CD4-positive, alpha-beta T cell treated with Interleukin-1 beta for 1 hour (primary cell): ENCODE measurements around the gene GUCY2C.

Experiments
- DNase-seq, 2 donors: peaks; one replicate each; pipeline ENCODE4 v3.0.0-alpha.2; 2020 to 2022

The GUCY2C gene

DNA sequence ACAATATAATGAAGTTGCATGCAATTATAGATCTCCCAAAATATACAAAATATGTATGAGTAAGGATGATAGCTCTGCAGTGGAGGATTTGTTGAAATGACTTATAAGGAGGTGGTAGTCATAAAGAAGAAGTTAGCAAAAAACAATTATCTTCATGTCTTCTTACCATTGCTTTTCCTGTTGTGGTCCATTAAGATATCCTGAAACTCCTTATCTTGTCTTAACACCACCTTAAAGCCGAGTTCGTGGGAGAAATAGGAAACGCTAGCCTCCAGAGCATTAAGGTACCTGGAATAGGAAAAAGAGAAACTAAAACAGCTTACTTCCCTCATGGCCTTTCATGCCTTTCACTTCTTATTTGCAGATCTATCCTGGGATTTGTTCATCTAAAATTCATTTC, 15.2 kb downstream of the GUCY2C start:
- no peak for DNase-seq

DNA sequence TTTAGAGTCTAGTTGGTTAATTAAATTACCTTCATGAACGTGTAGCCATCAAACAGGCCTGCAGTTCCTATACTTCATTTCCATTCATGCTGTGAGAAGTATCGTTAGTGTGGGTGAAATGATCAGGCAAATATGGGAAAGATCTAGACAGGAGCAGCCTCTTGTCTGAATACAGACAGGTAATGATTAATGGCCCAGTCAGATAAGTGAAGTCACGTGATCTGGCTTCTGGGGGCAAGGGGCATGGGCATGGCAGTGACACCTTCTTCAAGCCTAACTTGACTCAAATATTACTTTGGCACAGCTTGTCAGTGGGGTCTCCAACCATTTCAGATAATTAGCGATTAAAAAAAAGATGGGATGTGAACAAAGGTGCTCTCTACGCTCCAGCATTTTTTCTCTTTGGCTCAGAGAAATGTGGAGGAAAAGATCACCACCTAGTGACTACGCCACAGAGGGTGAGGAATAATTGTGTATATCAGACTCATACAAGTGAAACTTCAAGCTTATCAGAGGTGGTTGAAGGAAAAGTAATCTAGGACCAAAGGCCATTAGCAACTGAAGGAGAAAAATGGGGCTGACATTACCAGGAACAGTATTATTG, 17.8 kb downstream of the GUCY2C start:
- no peak for DNase-seq

DNA sequence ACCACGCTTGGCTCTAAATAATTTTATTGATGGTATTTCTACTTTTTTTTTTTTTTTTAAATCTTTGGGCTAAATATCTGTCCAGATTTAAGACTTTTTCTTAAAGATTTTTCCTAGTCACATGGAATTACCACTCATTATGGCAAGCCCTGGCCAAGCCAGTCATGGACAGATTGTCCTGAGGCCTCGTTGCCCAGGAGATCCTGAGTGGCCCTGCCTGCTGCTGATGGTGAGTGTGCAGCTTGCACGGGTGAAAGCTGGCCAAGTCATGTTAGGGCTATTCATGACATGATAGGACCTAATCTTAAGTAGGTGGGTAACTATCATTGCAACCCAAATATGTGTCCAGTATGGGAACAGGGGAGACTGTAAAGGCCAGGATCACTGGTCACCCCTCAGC, 27.8 kb downstream of the GUCY2C start:
- no peak for DNase-seq

DNA sequence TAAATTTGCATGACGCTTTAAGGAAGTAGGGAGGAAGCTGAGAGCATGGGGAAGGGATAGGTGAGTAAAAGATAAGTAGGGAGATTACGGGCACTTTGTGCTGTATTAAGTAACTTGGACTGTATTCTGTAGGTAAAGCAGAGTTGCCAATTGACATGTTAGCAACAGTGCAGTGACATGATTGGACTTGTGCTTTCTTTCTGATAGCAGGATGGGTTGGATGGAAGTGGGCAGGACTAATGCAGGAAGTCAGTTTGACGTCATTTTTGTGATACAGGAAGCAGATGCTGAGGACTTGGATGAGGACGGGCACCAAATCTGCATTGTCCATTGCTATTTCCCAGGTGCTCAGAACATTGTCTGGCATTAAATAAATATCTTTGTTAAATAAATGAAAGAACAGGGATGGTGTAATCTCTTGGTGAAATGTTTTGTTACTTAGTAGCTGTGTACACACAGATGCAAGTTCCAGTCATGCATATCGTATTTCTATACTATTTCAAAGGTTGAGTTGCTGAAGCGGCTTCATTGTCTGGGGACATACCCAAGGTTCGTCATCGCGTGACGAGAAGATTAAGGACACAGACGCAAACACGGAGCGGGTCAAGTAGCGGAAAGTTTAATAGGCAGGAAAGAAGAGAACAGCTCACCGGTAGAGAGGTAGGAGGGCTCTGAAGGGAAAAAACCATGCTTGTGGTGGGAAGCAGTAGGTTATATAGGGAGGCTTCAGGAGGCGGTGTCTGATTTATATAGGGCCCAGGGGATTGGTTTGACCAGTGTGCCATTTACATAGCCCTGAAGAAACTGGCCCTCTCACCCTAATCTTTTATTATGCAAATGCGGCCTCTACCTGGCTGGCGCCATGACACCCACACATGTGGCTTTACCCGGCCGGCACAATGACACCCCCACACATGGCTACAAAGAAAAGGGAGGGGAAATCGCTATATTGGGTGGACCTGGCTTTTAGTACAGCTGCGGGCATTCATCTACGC, 30.7 kb downstream of the GUCY2C start:
- DNase-seq: no peak

DNA sequence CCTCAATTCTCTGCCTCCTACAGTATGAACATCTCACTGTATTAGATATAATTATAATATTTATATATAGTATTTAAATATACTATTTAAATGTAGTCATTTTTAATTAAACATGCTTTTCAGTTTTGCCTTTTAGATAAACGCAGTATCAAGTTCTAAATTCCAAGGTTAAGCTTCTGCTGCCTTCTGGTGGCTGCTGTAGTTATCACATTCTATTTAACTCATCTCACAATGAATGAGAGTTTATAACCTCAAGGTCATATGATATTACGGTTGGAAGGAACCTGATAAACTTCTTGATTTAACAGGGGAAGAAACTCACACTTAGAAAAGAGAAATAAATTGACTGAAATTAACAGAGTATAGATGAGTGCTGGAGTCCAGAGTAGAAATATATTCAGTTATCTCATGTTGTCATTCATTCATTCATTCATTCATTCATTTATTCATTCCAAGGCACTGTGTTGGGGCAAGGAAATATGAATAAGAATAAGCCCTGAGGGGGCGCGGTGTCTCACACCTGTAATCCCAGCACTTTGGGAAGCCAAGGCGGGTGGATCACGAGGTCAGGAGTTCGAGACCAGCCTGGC, 31.9 kb downstream of the GUCY2C start:
- peak; percentile 7 to 64 for DNase-seq

DNA sequence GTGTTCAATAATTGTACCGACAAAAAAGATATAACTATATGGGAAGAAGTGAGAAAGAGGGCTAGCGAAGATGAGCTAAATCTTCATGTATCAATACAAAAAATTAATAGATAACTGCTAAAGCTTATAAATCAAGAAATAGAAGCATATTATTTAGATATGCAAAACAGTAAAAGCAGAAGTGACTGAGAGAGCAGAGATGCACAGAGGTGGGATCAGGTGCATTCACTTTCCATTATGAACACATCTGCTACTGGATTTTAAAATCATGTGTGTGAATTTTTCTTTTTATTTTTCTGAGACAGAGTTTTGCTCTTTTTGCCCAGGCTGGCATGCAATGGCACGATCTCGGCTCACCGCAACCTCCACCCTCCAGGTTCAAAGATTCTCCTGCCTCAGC, 33.4 kb downstream of the GUCY2C start:
- no peak for DNase-seq

DNA sequence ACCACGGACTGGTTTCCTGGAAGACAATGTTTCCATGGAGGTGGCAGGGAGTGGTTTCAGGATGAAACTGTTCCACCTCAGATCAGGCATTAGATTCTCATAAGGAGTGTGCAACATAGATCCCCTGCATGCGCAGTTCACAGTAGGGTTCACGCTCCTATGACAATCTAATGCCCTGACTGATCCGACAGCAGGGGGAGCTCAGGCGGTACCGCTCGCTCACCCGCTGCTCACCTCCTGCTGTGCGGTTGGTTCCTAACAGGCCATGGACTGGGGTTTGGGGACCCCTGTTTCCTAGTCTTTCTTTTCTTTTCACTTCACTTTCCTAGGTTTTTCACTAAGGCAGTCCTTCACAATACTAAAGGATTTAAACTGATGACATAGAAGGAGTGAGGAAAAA, 39.6 kb downstream of the GUCY2C start:
- DNase-seq: no peak

DNA sequence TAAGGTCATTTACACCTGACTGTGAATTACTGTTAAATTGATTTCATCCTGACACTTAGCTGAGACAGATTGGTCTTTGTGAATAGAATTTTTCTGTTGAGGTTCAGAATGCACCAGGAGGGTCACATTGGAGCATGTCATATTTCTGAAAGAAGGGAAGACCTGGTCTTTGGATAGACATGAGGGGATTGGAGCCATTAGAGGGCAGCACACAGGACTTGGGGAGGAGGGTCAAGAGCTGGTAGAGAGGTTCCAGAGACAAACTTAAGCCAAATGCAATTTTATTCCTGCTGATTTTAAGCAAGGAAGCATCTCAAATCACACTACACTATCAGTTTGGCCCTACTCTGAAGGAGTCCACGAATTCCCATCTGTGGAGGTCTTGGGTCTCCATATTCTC, 41.1 kb downstream of the GUCY2C start:
- no peak for DNase-seq

DNA sequence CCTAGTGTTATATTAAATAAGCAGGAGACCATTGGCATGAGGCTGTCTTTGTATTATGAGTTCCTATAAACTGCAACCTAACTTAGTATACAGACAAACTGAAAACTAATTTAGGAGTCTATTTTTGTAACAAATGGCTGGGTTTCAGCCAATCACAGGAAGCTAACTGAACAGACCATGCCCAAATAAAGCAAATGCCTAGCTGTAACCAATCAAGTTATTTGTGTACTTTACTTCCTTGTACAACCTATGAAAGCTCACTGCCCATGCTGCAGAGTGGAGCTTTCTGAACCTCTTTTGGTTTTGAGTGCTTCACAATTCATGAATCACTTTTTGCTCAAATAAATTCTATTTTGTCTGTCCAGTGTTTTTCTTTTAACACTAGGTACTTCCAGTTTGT, 41.6 kb downstream of the GUCY2C start:
- DNase-seq: no peak

DNA sequence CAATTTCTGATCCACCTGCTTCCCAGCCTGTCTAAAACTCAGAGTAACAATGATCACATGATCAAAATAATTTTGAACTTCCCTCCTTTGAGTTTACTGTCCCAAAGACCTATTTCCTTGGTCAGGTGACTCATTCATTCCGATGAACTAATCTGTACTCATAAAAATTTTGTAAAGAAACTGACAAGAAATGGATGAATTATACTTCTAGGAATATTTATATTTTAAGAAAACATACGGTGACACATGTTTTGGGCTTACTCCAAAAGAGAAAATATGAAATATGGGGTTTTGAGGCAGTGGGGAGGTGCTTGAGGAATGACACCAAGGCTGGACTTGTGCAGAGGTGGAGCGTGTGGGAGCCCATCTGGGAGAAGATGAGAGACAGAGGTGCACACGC, 42.0 kb downstream of the GUCY2C start:
- DNase-seq: no peak

DNA sequence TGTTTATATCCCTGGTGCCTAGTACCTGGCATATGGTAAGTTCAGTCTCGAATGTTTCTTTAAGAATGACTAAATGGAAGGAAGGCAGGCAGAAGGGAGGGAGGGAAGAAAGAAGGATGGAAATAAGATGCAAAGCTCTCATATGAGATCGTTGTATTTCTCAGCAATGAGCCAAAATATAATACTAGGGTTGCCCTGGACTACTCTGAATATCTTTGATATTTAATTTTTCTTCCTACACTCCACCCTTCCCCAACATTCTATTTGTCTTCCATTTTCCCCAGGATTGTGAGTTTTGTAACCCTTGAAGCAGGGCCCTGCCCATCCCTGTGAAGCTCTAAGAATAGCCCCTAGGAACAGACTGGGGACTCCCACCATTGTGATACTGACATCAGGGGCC, 43.9 kb downstream of the GUCY2C start:
- DNase-seq: no peak

DNA sequence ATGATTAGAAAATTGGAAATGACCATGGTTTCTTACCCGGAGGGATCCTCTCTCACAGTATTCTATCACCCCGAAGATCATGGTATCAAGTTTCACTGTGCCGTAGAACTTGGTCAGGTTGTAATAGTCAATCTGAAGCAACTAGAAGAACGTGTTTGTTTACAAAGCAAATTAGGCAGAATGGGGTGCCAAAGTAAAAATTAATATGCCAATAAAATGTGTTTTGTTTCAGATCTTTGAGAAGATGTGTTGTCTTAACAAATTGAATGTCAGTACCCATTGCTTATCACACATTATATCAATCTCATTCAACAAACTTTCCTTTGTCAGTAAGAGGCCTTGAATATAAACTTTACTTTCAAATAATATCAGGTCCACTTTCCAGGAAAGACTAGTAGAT, 45.0 kb downstream of the GUCY2C start:
- no peak for DNase-seq

DNA sequence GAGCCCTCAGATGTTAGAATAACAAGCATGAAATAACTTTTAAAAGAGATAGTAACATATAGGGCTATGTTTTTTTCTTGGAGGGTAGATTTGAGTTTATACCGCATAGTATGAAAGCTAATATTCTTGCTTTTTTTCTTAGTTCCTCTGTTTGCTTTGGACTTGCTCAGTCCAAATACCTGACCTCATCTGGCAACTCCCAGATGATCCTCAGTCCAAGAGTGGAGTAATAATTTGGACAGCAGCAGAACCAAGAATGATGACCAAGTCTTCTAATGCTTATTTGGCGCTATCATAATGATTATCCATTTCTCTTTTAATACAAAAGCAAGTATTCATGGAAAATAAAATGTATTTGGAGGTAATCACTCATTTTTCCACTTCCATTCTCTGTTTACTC, 45.6 kb downstream of the GUCY2C start:
- no peak for DNase-seq

DNA sequence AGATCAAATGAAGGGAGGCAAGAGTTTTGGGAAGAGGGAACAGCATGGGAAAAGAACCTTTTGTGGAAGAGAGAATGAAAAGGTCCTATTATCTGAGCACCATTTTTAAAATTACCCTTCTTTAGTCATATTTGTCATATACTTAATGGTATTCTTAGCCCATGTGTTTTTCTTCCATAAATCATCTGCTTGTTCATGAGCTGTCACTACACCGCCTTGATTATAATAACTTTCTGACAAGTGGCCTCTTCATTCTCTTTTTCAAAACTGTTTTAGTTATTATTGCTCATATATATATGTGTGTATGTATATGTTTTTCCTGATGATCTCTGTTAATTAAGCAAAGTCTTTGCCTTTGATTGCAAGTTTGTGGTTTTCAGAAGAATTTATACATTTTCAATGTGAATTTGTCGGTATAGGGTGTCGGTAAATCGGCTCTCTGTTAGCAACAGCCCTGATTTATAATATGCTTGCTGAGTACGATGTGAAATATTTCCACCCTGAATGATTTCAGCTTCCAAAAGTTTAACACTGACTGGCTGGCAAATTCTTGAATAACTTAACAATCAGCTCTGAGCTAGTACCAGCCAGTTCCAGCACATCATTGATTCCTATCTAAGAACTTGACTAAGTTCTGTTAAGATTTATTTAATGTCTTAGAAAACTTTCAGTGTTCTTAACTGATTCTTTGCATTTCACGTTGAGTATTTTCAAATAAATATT, 49.2 kb downstream of the GUCY2C start:
- no peak for DNase-seq

DNA sequence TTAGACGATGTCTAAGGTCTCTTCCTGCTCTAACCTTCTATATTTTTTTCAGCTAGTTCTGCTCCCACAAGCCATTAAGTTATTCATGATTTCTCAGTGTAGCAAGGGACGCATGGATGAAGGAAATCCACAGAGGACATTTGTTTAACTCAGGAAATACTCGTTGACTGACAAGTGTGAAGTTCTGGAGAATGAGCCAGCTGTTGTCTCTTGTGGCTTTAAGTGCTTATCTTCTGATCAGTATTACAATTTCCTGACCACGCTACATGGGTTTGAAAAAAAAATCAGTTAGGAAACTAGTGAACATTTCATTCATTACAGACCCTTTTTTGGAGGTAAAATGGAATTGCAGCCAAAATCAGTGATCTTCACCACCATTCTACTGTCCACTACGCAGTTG, 53.1 kb downstream of the GUCY2C start:
- DNase-seq: peak in 1 of 2 donors; percentile 27

DNA sequence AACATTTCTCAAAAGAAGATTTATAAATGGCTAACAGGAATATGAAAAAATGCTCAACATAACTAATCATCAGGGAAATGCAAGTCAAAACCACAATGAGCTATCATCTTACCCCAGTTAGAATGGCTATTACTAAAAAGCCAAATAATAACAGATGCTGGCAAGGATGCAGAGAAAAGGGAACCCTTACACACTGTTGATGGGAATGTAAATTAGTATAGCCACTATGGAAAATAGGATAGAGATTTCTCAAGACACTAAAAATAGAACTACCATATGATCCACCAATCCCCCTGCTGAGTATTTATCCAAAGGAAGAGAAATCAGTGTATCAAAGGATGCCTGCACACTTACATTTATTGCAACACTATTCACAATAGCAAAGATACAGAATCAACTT, 58.3 kb downstream of the GUCY2C start:
- no peak for DNase-seq

DNA sequence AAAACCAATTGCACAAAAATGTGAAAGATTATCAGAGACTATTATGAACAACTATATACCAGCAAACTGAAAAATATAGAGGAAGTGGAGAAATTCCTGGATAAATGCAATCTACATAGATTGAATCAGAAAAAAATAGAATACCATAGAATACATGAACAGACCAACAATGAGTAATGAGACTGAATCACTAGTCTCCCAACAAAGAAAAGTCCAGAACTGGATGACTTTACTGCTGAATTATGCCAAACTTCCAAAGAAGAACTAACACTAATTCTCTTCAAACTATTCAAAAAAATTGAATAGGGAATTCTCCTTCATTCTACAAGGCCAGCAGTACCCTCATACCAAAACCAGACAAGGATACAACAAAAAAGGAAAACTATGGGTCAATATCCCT, 60.6 kb downstream of the GUCY2C start:
- no peak for DNase-seq

DNA sequence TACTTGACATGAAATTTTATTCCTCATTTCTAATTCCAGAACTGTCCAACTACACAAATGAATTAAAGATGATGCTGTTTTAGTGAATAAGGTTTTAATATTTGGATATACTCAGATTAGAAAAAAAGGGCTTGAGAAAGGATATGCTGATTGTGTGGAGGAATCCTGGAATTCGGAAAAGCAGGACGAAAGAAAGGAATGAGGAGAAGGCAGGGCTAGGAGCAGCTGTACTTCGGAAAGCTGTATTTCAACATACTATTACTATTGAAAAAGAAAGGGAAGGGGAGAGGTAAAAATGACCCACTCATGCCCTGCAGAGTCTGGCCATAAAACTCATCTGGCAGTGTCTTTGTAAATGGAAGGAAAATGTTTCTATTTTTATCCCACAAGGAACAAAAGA, 65.6 kb downstream of the GUCY2C start:
- no peak for DNase-seq

DNA sequence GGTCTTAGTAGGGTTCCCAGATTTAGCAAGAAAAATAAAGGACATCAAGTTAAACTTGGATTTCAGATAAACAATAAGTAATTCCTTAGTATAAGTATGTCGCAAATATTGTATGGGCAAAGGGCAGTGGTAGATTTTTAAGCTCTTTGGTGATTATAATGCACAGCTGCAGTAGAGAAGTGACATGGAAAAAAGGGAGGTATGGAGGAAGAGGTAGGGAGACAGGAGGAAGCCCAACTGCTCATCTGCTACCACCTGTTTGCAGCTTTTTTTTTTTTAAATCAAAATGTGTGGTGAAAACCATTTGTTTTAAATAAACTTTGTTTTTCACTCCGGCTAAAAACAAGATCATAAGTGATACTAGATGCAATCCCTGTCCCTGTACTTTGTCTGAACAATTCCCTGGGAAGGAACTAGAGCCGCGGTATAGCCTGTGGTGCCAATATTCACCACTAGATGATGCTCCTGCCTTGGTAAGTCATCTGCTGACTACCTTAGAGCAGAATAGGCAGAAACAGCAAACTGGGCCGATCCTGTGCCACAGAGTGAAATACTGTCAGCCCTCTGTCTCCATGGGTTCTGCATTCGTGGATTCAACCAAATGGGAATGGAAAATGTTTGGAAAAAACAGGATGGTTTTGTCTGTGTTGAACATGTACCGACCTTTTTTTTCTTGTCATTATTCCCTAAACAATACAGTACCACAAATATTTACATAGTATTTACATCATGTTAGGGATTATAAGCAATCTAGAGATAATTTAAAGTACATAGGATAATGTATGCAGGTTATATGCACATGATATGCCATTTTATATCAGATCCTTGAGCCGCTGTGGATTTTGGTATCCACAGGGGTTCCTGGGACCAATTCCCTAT, 66.3 kb downstream of the GUCY2C start:
- peak; percentile 62 to 67 for DNase-seq

DNA sequence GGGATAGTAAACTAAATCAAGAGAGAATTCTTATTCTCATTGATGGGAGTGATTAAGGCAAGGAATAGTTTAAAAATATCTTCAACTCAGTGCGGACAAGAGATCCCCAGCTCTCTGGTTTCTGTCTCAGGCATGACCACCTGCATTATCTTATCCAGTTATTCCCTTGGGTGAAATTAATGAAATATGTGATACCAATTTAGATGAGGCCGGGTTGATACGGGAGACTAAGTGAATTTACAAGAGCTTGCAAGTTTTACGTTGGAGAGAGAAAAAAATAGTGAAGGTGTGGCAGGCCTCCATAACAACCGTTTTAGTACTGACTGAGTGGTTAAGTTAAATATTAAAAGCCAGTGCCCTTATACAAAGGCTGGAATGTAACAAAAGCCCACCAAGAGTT, 67.6 kb downstream of the GUCY2C start:
- DNase-seq: no peak

DNA sequence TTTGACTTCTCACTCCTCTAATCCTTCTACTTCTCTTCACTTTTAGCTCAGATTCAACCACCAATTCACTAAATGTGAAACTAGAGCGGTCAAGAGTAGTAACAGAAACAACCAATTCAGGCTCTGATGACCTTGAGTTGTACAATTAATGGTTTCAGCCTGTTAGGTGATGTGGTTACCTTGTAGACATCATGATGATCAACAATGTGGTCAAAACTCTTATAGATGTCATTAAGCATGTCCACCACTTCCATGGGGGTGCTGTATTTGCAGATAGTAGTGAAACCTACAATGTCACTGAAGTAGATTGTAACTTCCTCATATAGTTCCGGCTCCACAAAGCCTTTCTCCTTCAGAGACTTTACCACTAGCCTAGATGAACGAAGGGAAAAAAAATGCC, 74.6 kb downstream of the GUCY2C start:
- no peak for DNase-seq

DNA sequence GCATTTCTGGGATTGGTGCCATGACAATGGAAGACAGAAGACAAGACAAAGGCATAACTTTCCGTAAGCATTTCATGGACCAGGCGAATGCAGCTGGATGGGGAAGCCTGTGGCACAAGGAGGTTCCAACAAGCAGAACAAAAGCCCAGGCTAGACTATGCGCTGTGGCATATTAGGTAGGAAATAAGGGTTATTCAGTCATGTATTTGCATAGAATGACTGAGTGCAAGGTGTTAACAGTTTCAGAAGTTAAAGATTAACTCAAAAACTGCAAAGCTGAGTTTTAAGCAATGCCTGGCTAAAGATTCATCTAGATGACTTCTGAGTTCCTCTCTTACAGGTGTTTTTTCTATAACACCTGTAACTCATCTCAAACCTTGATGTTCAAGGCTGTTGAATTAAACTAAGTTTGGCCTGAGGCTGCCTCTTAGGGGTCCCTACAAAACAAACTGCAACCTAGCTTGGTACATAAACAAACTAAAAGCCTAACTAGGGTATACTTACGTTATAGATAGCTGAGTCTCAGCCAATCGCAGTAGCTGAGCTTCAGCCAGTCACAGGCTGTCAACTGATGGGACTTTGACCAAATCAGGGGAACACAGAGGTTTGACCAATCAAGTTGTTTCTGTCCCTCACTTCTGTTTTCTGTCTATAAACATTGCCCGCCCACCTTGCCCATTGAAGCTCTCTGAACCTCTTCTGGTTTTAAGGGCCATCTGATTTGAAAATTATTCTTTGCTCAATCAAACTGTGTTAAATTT, 76.5 kb downstream of the GUCY2C start:
- no peak for DNase-seq
